ENCODE measurements around the gene TUBB. TPM values are rescaled to one million over a fixed set of nuclear protein-coding genes. Genes with fewer than 3 reads are reported as not detected.

TUBB gene
- total and polyA plus RNA-seq, 2 of the 8 experiments (the other 6 are each of a cell fraction or from before 2014, with no cell fraction given), result 1,880 to 3,022 TPM

GRCh38 chr6:30748851-30749540 is 28.8 kb downstream of the TUBB start (continued):
- no peak for TF ChIP-seq CHD7 (IDR thresholded peaks at IDR 0.05; ENCODE audit: insufficient replicate concordance, low read length)
- TF ChIP-seq CREB1 (IDR thresholded peaks at IDR 0.05), result no peak
- TF ChIP-seq POU5F1 (IDR thresholded peaks at IDR 0.05; ENCODE audit: low read depth, low read length), result no peak
- no peak for TF ChIP-seq KDM1A (IDR thresholded peaks at IDR 0.05; ENCODE audit: borderline replicate concordance, low read length)
- no peak for TF ChIP-seq TBP (IDR thresholded peaks at IDR 0.05; ENCODE audit: low read depth, low read length)
- no peak for TF ChIP-seq KDM5A (IDR thresholded peaks at IDR 0.05; ENCODE audit: low read length)
- TF ChIP-seq SUZ12 (IDR thresholded peaks at IDR 0.05; ENCODE audit: low read length), result no peak
